Measurements from ENCODE around the gene GPR135. TPM values are rescaled to one million over a fixed set of nuclear protein-coding genes. Genes with fewer than 3 reads are reported as not detected.

Gene GPR135
- total RNA-seq, 1 experiment from 2014 or later = 0.52 TPM

DNA sequence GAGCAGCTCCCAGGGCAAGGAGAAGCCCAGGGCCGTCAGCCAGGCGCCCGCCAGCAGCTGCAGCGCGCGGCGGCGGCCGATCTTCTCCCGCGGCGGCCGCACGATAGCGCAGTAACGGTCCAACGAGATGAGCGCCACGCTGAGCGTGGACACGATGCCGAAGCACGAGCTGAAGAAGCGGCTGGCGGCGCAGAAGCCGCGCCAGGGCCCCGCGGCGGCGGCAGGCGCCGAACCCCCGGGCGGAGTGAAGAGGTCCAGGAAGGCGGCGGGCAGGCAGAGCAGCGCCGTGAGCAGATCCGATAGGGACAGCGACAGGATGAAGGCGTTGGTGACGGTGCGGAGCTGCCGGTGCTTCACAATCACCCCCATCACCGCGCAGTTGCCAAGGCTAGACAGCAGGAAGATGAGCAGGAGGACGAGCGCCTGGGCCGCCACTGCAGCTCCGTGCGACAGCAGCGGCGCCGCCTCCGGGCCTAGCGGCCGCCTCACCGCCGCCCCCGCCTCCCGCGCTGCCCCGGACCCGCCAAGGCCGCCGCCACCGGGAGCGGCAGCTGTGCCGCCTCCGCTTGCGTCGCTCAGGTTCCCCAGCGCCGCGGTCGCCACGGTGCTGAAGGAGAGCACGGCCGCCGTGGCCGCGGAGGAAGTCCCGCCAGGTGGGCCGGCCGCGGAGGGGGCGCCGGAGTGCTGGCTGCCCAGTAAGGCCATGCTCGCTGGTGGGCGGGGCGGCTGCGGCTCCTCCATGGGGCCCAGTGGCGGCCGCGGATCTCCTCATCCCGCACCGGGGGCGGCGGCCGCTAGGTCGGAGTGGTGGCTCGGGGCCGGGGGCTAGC lies 479 bp downstream of the GPR135 start:
- no peak overlapping the region for H3K27ac Mint-ChIP-seq (ENCODE audit: unreplicated experiment)
- TF ChIP-seq, protein P1, sequence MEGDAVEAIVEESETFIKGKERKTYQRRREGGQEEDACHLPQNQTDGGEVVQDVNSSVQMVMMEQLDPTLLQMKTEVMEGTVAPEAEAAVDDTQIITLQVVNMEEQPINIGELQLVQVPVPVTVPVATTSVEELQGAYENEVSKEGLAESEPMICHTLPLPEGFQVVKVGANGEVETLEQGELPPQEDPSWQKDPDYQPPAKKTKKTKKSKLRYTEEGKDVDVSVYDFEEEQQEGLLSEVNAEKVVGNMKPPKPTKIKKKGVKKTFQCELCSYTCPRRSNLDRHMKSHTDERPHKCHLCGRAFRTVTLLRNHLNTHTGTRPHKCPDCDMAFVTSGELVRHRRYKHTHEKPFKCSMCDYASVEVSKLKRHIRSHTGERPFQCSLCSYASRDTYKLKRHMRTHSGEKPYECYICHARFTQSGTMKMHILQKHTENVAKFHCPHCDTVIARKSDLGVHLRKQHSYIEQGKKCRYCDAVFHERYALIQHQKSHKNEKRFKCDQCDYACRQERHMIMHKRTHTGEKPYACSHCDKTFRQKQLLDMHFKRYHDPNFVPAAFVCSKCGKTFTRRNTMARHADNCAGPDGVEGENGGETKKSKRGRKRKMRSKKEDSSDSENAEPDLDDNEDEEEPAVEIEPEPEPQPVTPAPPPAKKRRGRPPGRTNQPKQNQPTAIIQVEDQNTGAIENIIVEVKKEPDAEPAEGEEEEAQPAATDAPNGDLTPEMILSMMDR (IDR thresholded peaks at IDR 0.05; ENCODE audit: insufficient read depth in 1 of 2, low read depth in 1 of 2, low read length in 1 of 2, severe bottlenecking in 1 of 2, unreplicated experiment in 1 of 2) = no peak
- no peaks in the 10 kb centered on the region for H3K27me3 ChIP-seq (replicated peaks; ENCODE audit: control insufficient read depth, insufficient read depth, low read length)
- DNase-seq = peak; percentile 52 to 77
- H3K9me3 Mint-ChIP-seq (ENCODE audit: unreplicated experiment) = no peaks in the 10 kb centered on the region
- ChIA-PET CTCF (interaction anchor here (0.9 to 1.0 kb wide), 2 partner anchors 19 to 137 kb away, joined by 4 read pairs; partner anchors contain the start of genes JKAMP and L3HYPDH), POLR2A (no interaction called here)
- H3K27me3 Mint-ChIP-seq (ENCODE audit: insufficient read depth, unreplicated experiment) = peaks cover 4% of the 10 kb centered on the region
- BruUV-seq (replicated peaks) = no TSS peak
- H3K36me3 Mint-ChIP-seq (ENCODE audit: insufficient read depth, unreplicated experiment) = no peaks in the 10 kb centered on the region
- H3K4me3 Mint-ChIP-seq (ENCODE audit: unreplicated experiment) = peak overlapping the region; percentile 78
- intact Hi-C loops (cut with micrococcal nuclease; ENCODE audit: unreplicated experiment) = no loop called here
- no peaks in the 10 kb centered on the region for H3K9me3 ChIP-seq
- no peaks in the 10 kb centered on the region for H3K4me1 Mint-ChIP-seq (ENCODE audit: low read depth, unreplicated experiment)
- H3K4me3 ChIP-seq (ENCODE audit: low read depth, low read length) = peak overlapping the region; percentile 66
- H3K4me1 ChIP-seq = 0 out of 2 replicates have a peak, but pooled peaks cover 7% of the 10 kb centered on the region
- no peaks in the 10 kb centered on the region for H3K36me3 ChIP-seq (ENCODE audit: control insufficient read depth, insufficient read depth, low read length)

DNA sequence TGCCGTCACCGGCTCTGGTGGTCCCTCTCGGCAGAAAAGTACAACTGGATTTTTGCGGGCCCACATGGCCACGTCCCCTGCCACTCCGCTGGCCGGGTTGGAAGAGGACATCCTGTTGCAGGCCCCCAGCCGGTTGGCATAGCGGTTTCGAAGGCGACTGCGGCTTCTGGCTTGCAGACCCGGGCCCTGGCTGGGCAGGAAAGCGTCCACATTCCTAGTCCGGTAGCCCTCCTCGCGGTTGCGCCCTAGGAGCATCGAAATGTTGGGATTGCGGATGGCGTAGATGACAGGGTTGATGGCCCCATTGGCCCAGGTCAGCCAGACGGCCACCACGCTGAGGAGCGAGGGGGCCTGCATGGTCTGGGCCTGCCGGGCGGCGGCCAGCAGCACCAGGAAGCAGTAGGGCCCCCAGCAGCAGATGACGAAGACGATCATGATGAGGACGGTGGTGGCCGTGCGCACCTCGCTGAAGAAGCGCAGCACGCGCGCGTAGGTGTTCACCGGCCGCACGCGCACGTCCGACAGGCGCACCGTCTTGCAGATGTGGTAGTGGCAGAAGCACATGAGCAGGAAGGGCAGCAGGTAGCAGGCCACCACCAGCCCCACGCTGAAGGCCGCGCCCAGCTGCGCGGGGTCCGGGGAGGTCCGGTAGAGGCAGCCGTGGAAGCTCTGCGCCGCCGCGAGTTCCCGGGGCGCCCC lies 1.2 kb downstream of the GPR135 start:
- H3K4me3 ChIP-seq (ENCODE audit: low read depth, low read length) = peak overlapping the region; percentile 66
- BruUV-seq (replicated peaks) = no TSS peak

DNA sequence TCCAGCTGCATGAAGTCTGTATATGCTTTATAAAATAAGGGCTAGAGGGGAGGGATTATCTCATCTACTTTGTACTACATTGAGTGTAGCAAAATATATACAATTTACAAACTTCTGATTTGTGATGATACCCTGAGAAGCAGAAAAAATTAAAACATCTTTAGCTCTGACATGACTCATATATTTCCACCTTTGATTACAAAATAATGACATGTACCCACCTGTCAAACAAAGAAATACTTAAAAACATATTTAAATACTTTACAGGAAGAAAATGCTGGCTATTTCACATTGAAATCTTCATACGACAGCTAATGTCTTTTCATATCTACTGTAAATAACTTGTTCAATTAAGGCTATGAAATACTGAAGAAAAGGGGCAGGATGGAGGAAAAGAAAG lies 3.3 kb downstream of the GPR135 start:
- POLR2A ChIA-PET = no interaction called here
- CTCF ChIA-PET = no interaction called here
- DNase-seq = no peak

More for the DNA sequence above, 1.2 kb downstream of the GPR135 start:
- TF ChIP-seq, protein P1 (IDR thresholded peaks at IDR 0.05; ENCODE audit: insufficient read depth in 1 of 2, low read depth in 1 of 2, low read length in 1 of 2, severe bottlenecking in 1 of 2, unreplicated experiment in 1 of 2) = no peak
- Mint-ChIP-seq H3K27me3 (ENCODE audit: insufficient read depth, unreplicated experiment) (peaks cover 4% of the 10 kb centered on the region), H3K4me3 (ENCODE audit: unreplicated experiment) (peak overlapping the region; percentile 78), H3K27ac (ENCODE audit: unreplicated experiment) (no peak overlapping the region), H3K4me1 (ENCODE audit: low read depth, unreplicated experiment) (no peaks in the 10 kb centered on the region), H3K9me3 (ENCODE audit: unreplicated experiment) (no peaks in the 10 kb centered on the region), H3K36me3 (ENCODE audit: insufficient read depth, unreplicated experiment) (no peaks in the 10 kb centered on the region)
- Histone ChIP-seq H3K36me3 (ENCODE audit: control insufficient read depth, insufficient read depth, low read length) (no peaks in the 10 kb centered on the region), H3K9me3 (no peaks in the 10 kb centered on the region), H3K27me3 (replicated peaks; ENCODE audit: control insufficient read depth, insufficient read depth, low read length) (no peaks in the 10 kb centered on the region), H3K4me1 (peaks cover 7% of the 10 kb centered on the region; the same call in 1 of the 2 replicates)
- DNase-seq = no peak
- ChIA-PET CTCF (interaction anchor here (1.0 kb wide), 1 partner anchor 20 kb away, joined by 4 read pairs; the partner anchor contains the start of genes JKAMP and L3HYPDH), POLR2A (no interaction called here)
- intact Hi-C loops (cut with micrococcal nuclease; ENCODE audit: unreplicated experiment) = no loop called here

More for the DNA sequence above, 3.3 kb downstream of the GPR135 start:
- Histone ChIP-seq H3K4me1 (peaks cover 7% of the 10 kb centered on the region; the same call in 1 of the 2 replicates), H3K9me3 (no peaks in the 10 kb centered on the region), H3K36me3 (ENCODE audit: control insufficient read depth, insufficient read depth, low read length) (no peaks in the 10 kb centered on the region), H3K4me3 (ENCODE audit: low read depth, low read length) (no peak overlapping the region), H3K27me3 (replicated peaks; ENCODE audit: control insufficient read depth, insufficient read depth, low read length) (no peaks in the 10 kb centered on the region)
- Mint-ChIP-seq H3K4me3 (ENCODE audit: unreplicated experiment) (no peak overlapping the region), H3K4me1 (ENCODE audit: low read depth, unreplicated experiment) (no peaks in the 10 kb centered on the region), H3K36me3 (ENCODE audit: insufficient read depth, unreplicated experiment) (no peaks in the 10 kb centered on the region), H3K27me3 (ENCODE audit: insufficient read depth, unreplicated experiment) (peaks cover 4% of the 10 kb centered on the region), H3K27ac (ENCODE audit: unreplicated experiment) (no peak overlapping the region), H3K9me3 (ENCODE audit: unreplicated experiment) (no peaks in the 10 kb centered on the region)
- intact Hi-C loops (cut with micrococcal nuclease; ENCODE audit: unreplicated experiment) = no loop called here
- TF ChIP-seq, protein P1 (IDR thresholded peaks at IDR 0.05; ENCODE audit: insufficient read depth in 1 of 2, low read depth in 1 of 2, low read length in 1 of 2, severe bottlenecking in 1 of 2, unreplicated experiment in 1 of 2) = no peak
- BruUV-seq (replicated peaks) = no TSS peak
